Right cardiac atrium (tissue), 5 donors: Measurements from ENCODE around the gene ZNF487. TPM values are rescaled to one million over a fixed set of nuclear protein-coding genes. Genes with fewer than 3 reads are reported as not detected.

Experiments
- ATAC-seq, 2 donors: fragments of 200-7000 bp; cut with Tn5 transposase; one replicate each; pipeline versions ENCODE4 v1.8.0 to v1.9.1; 2020; ENCODE audit warnings: moderate library complexity in 2 of 2, mild to moderate bottlenecking in 1 of 2
- DNase-seq, 3 donors: peaks; one replicate each; pipeline ENCODE4 v3.0.0-alpha.2; 2020
- H3K27ac ChIP-seq: one replicate; pipeline ENCODE4 v1.5.1; 2013; ENCODE audit warnings: mild to moderate bottlenecking, low read length, control low read depth, moderate library complexity
- H3K27me3 ChIP-seq: one replicate; pipeline ENCODE4 v1.6.1; 2013; ENCODE audit not compliant: control insufficient read depth, insufficient read depth
- H3K4me1 ChIP-seq: one replicate; pipeline ENCODE4 v1.6.1; 2013; ENCODE audit warnings: low read length; ENCODE audit not compliant: control insufficient read depth, insufficient read depth
- H3K4me3 ChIP-seq: one replicate; pipeline ENCODE4 v1.5.1; 2013; ENCODE audit warnings: low read length, control low read depth
- H3K9me3 ChIP-seq: one replicate; pipeline ENCODE4 v1.6.1; 2013; ENCODE audit warnings: low read length; ENCODE audit not compliant: control insufficient read depth
- WGBS: extraction: QIAGEN DNeasy Blood & Tissue Kit; methylation state at CpG from one replicate; pipeline ENCODE4 v1.1.7; 2013; 5-methylcytosine and 5-hydroxymethylcytosine counted together
- intact Hi-C, 4 donors: fragments of 100-400 bp; cut with DNase I; formaldehyde crosslinking; loops; one replicate each; pipeline versions ENCODE4 v1.11.0 to v1.14.0; 2022 to 2023
- polyA plus RNA-seq: library from polyadenylated mRNA; stranded (reverse); fragments of 200-250 nt; gene quantifications from one replicate; pipeline ENCODE4 v1.2.3, GENCODE V29; 2013
- total RNA-seq, 4 donors: library from RNA; stranded (reverse); fragmentation: NEBNext Ultra II Directional; extraction: Animal tissue kit (Norgen Biotek cat#: 25700); gene quantifications; one replicate each; pipeline ENCODE4 v1.2.1, GENCODE V29; 2021
- donor health status: healthy with polysubstance abuse.
- donor health status: DM: no; HTN: yes; CAD: no.
- donor health status: DM: no; HTN: no; CAD: no.
- donor health status: DM: no; HTN: yes; CAD: no; lungs with severe emphysema.
- donor health status: DM: yes; HTN: yes; CAD: no.

The ZNF487 gene
- total and polyA plus RNA-seq, 5 donors, result 3.0 to 4.2 (median 3.6) TPM

DNA sequence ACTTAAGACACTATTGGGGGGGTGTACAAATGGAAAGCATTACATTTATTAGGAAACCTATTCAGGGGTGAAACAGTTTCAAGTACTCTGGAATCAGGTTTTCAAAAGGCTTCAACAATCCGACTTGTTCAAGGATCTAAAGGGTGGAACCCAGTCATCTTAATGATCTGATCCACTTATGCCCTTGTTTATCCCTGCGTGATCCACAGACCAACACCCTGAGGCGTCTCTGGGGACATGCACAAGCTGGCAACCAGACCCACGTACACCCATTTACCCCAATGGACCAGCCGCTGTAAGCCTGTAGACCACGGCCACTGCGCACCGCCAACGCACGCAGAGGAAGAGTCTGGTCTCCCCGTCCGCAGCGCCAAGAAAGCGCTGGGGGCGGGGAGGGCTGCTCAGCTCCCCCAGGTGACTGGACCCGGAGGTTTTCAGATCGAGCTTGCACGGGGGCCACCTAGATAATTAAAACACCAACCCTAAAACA lies 41.3 kb upstream of the ZNF487 start:
- H3K27me3 ChIP-seq, result no peaks in the 10 kb centered on the region
- H3K4me1 ChIP-seq, result peaks cover 10% of the 10 kb centered on the region
- WGBS, result 23% methylated on average over 18 of the region's 18 CpGs
- peak overlapping the region; percentile 88 for H3K27ac ChIP-seq
- peak overlapping the region; percentile 86 for H3K4me3 ChIP-seq
- DNase-seq (peak in 1 of 3 donors; percentile 37), ATAC-seq (peak in 1 of 2 donors; percentile 3)
- no peaks in the 10 kb centered on the region for H3K9me3 ChIP-seq
- intact Hi-C loops, result loop anchor here in 1 of 4 donors (5.0 kb wide), 1 partner anchor 42 kb away; the partner anchor contains the start of gene ZNF487

DNA sequence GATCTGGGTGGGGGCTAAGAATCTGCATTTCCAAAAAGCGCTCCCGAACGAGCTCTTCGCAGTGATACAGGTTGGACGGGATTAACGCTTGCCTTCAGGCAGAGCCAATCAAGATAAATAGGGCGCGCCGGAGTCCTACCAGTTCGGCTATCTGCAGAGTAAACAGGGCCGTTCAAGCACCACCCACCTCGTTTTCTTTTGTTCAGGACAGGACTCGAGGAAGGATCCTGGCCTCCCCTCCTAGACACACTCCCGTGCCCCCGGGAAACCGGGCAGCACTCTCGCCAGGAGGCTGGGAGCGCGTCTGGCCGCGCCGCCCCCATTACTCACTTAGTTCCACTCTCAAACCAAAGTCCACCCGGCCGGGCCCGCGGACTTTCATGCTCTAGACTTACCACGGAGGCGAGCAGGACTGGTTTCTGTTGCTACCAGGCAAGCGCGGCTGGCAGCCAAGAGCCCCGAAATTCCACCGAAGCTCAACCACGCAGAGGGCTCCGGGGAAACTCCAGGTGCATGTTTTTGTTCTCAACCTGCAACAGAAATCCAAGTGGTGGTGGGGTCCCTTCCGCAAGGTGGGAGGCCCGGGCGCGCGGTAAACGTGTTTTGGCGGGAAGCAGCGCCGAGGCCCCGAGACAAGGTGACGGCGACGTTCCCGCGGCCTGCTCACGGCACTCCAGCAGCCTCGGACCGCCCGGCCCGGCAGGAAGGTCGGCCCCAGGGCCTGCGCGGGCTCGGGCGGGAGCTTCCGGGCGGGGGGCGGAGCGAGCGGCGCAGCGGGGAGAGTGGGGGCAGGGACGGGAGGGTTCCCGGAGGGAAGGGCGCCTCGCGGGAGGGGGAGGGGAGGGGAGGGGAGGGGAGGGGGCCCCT lies 40.6 kb upstream of the ZNF487 start:
- Histone ChIP-seq H3K4me3 (peak overlapping the region; percentile 86), H3K9me3 (no peaks in the 10 kb centered on the region), H3K27ac (peak overlapping the region; percentile 94), H3K27me3 (no peaks in the 10 kb centered on the region), H3K4me1 (peaks cover 10% of the 10 kb centered on the region)
- DNase-seq, result peak; percentile 81 to 94 (median 91)
- intact Hi-C loops, result loop anchor here in 1 of 4 donors (5.0 kb wide), 1 partner anchor 41 kb away; the partner anchor contains the start of gene ZNF487
- whole genome bisulfite sequencing, result 4% methylated on average over 70 of the region's 71 CpGs
- peak; percentile 94 to 96 for ATAC-seq

DNA sequence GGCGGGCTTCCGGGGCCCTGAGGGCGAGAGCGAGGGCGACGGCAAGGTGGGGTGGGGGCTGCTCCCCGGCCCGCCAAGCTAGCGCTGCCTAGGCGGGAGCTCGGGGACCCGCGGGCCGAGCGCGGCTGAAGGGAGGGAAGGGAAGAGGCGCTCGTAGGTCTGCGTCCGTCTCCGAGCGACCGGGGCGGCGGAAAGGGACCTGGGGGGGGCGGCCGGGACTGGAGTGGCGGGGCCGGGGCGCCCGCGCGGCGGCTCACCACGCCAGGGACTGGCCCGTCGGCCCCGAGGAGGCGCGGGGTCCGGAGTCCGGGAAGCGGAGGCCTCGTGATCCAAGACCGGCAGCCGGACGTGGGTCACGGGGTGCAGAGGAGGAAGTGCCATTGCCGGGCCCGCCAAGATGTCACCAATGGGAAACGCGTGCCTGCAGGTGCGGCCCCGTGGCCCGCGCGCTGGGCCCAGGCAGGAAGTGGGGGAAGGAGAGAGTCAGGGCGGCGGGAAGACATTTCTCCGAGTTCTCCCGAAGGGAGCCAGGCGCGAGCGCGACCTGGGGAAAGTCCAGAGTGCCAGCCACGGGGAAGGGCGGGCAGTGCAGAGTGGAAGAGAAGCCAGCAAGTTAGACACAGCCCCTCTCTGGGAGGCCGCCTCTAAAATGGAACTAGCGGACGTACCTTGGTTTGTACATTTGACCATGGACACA lies 39.8 kb upstream of the ZNF487 start:
- H3K9me3 ChIP-seq, result no peaks in the 10 kb centered on the region
- H3K4me3 ChIP-seq, result peak overlapping the region; percentile 86
- DNase-seq (peak; percentile 90 to 95 (median 94)), ATAC-seq (peak; percentile 91 to 92)
- peak overlapping the region; percentile 94 for H3K27ac ChIP-seq
- H3K27me3 ChIP-seq, result no peaks in the 10 kb centered on the region
- under 1% methylated on average over 70 of the region's 70 CpGs for WGBS
- intact Hi-C loops, result loop anchor here in 1 of 4 donors (5.0 kb wide), 1 partner anchor 40 kb away; the partner anchor contains the start of gene ZNF487
- peaks cover 10% of the 10 kb centered on the region for H3K4me1 ChIP-seq

DNA sequence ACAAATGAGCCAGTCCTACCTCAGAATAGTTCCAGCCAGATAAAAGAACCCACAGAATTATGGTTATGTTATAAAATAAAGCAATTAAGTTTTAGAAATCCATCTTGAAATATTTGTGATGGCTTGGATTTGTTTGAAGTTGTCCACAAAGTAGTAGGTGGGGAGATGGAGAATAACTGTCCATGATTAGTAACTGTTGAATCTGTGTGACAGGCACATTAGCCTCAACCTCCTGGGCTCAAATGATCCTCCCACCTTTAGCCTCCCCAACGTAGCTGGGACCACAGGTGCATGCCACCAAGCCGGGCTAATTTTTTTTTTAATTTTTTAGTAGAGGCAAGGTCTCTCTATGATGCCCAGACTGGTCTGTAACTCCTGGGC lies 38.0 kb upstream of the ZNF487 start:
- WGBS, result 76% methylated on average over 2 of the region's 2 CpGs
- Histone ChIP-seq H3K27ac (no peak overlapping the region), H3K4me1 (peaks cover 10% of the 10 kb centered on the region), H3K4me3 (no peak overlapping the region), H3K9me3 (no peaks in the 10 kb centered on the region), H3K27me3 (no peaks in the 10 kb centered on the region)
- intact Hi-C loops, result loop anchor here in 1 of 4 donors (5.0 kb wide), 1 partner anchor 38 kb away; the partner anchor contains the start of gene ZNF487
- ATAC-seq (no peak), DNase-seq (no peak)

DNA sequence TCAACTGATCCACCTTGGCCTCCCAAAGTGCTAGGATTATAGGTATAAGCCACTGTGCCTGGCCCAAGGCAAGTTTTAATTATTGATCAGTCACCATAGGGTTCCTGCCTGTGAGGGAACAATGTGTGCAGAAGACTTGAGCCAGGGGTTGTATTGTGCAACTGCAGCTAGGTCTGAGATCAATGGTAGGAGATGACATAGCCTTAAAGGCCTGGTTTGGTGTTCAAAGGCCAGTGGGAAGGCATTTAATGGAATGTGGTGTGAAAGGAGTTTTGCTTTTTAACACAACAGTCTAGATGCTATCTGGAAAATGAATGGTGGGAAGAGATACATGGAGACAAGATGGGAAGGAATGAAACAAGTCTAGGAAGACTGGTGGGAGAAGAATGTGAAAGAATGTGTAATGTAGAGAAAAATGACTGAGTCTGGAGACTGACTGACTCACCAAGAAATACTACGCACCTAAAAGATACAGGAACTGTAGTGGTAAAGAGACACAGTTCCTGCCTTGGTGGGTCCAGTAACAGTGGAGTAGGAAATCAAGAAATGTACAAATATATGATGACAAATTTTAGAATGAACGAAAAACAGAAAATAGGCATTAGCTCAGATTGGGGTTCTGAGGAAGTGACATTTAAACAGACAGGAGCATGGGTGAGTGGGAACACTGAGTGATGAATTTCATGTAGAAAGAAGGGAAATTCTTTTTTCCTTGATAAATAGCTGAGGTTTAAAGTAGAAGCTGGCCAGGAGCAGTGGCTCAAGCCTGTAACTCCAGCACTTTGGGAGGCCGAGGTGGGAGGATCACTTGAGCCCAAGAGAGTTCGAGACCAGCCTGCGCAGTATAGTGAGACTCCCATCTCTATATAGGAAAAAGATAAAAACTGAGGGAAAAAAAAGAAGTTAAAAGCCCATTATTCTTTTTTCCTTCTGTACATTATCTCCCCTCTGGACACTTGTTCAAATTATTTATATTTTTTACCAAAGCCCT lies 37.3 kb upstream of the ZNF487 start:
- 88% methylated on average over 5 of the region's 5 CpGs for WGBS
- H3K9me3 ChIP-seq, result no peaks in the 10 kb centered on the region
- ATAC-seq (no peak), DNase-seq (no peak)
- no peaks in the 10 kb centered on the region for H3K27me3 ChIP-seq
- intact Hi-C loops, result loop anchor here in 1 of 4 donors (5.0 kb wide), 1 partner anchor 38 kb away; the partner anchor contains the start of gene ZNF487
- H3K4me1 ChIP-seq, result peaks cover 10% of the 10 kb centered on the region
- no peak overlapping the region for H3K4me3 ChIP-seq
- peak overlapping the region; percentile 14 for H3K27ac ChIP-seq

DNA sequence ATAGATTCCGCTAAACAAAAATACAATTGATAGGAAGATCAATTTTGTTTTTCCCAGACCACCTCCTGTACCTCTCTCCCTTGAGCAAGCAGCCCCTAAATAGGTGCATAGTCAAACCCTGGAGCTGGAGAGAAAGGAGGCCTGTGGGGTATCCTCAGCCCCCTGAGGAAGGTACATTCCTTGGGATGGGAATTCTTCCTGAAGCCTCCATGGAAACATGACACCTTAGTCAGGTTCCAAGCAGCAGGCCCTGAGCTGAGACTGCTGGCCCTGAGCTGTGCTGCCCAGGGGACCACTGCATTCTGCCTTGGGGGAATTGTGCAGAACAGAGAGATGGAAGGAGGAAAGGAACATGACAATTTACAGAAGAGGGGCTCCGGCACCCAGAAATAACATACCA lies 35.3 kb upstream of the ZNF487 start:
- WGBS, result 66% methylated on average over 2 of the region's 2 CpGs
- Histone ChIP-seq H3K27me3 (no peaks in the 10 kb centered on the region), H3K4me1 (peaks cover 11% of the 10 kb centered on the region), H3K27ac (no peak overlapping the region), H3K9me3 (no peaks in the 10 kb centered on the region), H3K4me3 (no peak overlapping the region)
- intact Hi-C loops, result no loop called here
- no peak for DNase-seq
- ATAC-seq, result no peak

DNA sequence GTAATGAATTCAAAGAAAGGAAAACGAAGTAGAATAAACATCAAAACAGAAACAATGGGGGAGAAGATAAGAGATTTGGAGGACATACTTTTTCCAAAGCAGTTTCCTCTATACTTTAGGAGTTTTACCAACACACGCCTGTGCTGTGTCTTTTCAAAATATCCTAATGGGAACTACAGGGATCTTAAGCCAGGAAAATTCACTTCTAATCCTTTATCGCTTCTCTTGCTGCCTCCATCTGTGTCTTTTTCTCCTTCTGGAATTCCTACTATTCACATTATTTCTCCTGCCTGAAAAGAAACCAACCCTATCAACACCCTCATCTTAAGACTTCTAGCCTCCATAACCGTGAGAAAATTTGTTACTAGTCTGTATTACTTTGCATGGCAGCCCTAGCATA lies 34.7 kb upstream of the ZNF487 start:
- ATAC-seq, result no peak
- H3K27ac ChIP-seq, result no peak overlapping the region
- WGBS, result 50% methylated on average over 4 of the region's 4 CpGs

DNA sequence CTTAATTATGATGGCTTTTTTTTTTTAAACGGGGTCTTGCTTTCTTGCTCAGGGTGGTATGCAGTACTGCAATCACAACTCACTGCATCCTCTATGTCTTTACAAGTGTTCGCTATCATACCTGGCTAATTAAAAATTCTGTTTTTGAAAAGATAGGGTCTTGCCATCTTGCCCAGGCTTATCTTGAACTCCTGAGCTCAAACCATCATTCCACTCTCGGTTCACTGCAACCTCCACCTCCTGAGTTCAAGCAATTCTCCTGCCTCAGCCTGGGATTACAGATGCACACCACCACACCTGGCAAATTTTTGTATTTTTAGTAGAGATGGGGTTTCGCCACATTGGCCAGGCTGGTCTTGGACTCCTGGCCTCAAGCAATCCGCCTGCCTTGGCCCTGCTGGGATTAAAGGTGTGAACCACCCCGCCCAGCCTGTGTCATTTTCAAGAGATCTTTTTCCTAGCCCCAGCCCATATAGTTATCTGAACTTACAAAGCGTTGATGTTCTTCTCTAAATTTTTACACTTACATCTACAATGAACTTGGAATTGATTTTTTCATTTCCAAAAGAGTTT lies 33.9 kb upstream of the ZNF487 start:
- no peaks in the 10 kb centered on the region for H3K9me3 ChIP-seq
- WGBS, result 85% methylated on average over 7 of the region's 7 CpGs
- intact Hi-C loops, result no loop called here
- DNase-seq, result no peak
- peaks cover 9% of the 10 kb centered on the region for H3K4me1 ChIP-seq
- H3K4me3 ChIP-seq, result no peak overlapping the region
- ATAC-seq, result no peak
- no peaks in the 10 kb centered on the region for H3K27me3 ChIP-seq
- H3K27ac ChIP-seq, result no peak overlapping the region

More for the DNA sequence above, 34.7 kb upstream of the ZNF487 start:
- DNase-seq, result no peak
- Histone ChIP-seq H3K27me3 (no peaks in the 10 kb centered on the region), H3K4me1 (peaks cover 11% of the 10 kb centered on the region), H3K9me3 (no peaks in the 10 kb centered on the region), H3K4me3 (no peak overlapping the region)
- intact Hi-C loops, result no loop called here

DNA sequence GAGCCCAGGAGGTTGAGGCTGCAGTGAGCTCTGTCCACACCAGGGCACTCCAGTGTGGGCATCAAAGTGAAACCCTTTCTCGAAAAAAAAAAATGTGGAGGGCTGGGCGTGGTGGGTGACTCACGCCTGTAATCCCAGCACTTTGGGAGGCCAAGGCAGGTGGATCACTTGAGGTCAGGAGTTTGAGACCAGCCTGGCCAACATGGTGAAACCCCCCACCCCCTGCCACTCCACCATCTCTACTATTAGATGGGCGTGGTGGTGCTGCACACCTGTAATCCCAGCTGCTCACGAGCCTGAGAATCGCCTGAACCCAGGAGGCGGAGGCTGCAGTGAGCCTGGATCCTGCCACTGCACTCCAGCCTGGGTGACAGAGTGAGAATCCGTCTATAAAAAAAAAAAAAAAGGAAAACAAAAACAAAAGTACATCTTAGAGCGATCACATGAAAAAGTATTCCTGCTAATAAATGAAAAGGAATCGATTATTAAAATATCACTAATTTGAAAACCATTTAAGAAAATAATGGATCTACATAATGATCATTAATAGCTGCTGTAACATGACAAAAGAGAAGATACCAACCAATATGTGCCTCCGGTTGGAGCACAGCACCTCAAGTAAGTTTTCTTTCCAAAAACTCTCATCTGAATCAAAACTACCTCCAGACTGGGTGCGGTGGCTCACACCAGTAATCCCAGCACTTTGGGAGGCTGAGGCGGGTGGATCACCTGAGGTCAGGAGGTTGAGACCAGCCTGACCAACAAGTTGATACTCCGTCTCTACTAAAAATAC lies 32.8 kb upstream of the ZNF487 start:
- ATAC-seq (no peak), DNase-seq (no peak)
- peaks cover 6% of the 10 kb centered on the region for H3K4me1 ChIP-seq
- no peak overlapping the region for H3K27ac ChIP-seq
- H3K4me3 ChIP-seq, result no peak overlapping the region
- H3K9me3 ChIP-seq, result no peaks in the 10 kb centered on the region
- intact Hi-C loops, result no loop called here
- no peaks in the 10 kb centered on the region for H3K27me3 ChIP-seq
- WGBS, result 83% methylated on average over 14 of the region's 14 CpGs
